Measurements from ENCODE around the gene FLT3LG.

Gene FLT3LG

DNA sequence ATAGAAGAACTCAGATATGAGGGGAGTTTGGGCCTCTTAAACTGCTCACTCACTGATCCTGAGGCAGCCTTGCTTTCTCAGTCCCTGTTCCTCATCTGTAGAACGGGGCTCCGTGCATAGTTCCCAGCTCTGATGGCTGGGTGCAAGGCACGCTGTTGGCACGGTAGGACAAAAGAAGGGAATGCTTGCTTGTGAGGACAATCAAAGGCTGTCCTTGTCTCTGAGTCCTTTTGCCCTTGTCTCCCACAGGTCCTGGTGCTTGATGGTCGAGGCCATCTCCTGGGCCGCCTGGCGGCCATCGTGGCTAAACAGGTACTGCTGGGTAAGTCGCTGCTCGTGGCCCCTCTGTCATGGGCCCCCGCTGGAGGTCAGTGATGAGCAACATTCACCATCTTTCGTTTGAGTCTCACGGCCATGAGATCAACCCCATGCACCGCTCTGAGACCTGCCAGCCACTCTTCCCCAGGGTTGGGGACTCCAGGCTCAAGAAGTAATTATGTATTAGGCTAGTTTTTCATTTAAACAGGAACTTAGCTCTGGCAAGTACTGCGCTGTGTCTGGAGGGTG lies 15.7 kb downstream of the FLT3LG start:
- peak; percentile 38 for DNase-seq

DNA sequence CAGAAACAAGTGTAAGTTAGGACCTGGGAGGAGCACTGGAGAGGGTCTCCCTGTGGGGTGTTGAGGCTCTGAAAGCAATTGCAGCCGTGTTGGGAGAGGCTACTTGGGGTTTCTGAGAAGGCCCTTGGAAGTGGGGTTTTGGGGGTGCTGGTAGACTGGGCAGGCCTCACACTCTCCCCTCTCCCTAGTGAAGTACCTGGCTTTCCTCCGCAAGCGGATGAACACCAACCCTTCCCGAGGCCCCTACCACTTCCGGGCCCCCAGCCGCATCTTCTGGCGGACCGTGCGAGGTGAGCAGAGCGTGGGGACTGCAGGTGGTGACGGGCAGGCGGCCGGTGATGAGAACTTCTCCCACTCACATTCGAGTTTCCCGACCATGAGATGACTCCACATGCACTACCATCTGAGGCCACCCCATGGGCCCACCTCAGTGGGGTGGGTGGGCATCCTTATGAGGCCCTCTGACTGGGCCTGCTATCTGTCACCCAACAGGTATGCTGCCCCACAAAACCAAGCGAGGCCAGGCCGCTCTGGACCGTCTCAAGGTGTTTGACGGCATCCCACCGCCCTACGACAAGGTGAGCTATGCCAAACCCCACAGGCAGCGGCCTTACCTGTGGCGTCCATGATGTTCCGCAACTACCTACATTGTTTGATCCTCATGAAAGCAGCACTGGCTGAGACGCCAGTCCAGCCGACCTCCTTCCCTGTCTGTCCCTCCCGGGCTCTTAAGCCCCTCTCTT lies 16.4 kb downstream of the FLT3LG start:
- DNase-seq: no peak

DNA sequence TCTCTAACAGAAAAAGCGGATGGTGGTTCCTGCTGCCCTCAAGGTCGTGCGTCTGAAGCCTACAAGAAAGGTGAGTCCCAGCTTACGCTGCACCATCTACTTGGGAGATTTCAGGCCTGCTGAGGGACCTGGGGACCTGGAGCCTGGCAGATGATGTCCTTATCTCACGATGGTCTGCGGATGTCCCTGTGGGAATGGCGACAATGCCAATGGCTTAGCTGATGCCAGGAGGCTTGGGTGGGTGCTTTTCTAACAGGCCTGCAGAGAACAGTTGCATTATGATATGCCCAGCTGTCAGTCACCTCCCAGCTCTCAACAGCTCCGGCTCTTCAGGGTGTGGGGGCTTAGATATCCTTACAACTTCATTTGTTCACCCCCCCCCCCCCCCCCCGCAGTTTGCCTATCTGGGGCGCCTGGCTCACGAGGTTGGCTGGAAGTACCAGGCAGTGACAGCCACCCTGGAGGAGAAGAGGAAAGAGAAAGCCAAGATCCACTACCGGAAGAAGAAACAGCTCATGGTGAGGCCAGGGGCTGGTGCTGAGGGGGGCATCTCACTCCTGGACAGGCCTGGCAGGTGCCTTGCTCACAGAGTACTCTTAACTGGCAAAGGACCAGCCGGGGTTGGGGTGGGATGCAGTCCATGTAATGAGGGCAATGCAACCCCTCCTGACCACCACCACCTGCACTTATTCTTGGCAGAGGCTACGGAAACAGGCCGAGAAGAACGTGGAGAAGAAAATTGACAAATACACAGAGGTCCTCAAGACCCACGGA lies 17.2 kb downstream of the FLT3LG start:
- no peak for DNase-seq

GRCh38 chr19:49491804-49492572 lies 18.0 kb downstream of the FLT3LG start:
- no peak for DNase-seq

- DNase-seq: no peak
These were observed 18.8 kb downstream of the FLT3LG start for GRCh38 chr19:49492573-49493405.

- DNase-seq: no peak
These were observed 22.6 kb downstream of the FLT3LG start for GRCh38 chr19:49496574-49497008.

DNA sequence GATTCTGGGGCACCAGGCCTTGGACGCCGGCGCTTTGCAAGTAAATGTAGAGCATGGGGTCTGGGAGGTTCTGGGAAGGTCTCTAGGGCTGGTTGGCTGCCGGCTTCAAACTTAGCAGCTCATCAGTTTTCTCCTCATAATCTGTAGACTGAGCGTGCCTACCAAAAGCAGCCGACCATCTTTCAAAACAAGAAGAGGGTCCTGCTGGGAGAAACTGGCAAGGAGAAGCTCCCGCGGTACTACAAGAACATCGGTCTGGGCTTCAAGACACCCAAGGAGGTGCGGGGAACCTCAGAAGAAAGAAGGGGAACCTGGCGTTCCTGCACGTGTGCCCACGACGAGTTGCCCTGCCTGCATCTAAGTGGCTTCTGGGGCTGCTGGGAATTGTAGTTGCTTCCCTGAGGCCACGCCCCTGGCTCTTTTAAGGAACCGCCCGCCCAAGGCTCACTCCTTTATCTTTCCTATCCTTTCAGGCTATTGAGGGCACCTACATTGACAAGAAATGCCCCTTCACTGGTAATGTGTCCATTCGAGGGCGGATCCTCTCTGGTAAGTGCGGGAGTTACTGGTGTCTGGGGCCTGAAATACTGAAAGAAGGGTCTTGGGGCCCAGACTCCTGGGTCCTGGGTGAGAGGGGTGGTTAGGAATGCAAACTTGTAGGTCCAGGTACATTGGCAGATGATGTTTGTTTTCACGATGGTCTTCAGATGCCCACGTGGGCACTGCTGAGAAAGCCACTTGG lies 23.2 kb downstream of the FLT3LG start:
- DNase-seq: peak; percentile 75

DNA sequence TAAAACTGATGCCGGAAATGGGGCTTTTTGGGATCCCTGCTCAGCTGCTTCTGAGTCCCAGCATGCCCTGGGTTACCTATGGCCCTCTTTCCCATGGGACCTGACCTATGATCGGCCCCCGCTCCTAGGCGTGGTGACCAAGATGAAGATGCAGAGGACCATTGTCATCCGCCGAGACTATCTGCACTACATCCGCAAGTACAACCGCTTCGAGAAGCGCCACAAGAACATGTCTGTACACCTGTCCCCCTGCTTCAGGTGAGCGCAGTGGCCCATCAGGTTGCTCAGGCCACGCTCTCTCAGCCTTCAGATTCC lies 23.7 kb downstream of the FLT3LG start:
- DNase-seq: no peak

DNA sequence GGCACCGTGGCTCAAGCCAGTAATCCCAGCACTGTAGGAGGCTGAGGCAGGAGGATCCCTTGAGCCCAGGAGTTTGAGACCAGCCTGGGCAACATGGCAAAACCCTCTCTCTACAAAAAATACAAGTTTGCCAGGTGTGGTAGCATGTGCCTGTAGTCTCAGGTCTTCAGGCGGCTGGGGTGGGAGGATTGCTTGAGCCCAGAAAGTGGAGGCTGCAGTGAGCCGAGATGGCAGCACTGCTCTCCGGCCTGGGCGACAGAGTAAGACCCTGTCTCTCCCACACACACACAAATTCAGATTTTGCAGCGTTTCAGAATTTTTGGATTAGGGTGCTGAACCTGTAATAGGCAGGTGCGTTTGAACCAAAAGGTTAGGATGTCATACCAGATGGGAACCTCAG lies 24.5 kb downstream of the FLT3LG start:
- DNase-seq: no peak

- DNase-seq: peak; percentile 29
These were observed 25.1 kb downstream of the FLT3LG start for GRCh38 chr19:49499030-49499670.

DNA sequence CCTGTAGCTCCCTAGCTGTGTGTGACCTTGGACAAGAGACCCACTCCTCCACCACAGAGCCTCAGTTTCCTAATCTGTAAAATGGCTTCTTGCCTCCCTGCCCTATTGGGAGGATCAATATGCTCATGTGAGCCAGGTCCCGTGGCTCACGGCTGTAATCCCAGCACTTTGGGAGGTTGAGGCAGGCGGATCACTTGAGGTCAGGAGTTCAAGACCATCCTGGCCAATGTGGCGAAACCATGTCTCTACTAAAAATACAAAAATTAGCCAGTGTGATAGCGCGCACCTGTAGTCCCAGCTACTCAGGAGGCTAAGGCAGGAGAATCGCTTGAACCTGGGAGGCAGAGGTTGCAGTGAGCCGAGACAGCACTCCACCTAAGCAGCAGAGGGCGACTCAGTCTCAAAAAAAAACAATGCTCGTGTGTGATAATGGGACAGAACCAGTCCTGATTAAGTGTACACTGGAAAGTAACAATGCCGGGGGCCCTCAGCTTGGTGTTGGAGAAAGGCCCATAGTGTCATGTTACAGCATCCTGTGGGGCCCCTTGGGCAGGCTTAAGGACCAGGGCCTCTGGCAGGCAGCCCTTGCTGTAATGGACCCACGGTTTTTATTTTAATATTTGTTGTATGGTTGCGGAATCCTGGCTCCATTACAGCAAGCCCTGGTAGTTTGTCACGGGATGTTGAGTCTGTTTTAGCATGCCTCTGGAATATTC lies 29.0 kb downstream of the FLT3LG start:
- peak; percentile 40 for DNase-seq

- no peak for DNase-seq
These were observed 29.6 kb downstream of the FLT3LG start for GRCh38 chr19:49503582-49503962.

- DNase-seq: peak; percentile 70
These were observed 32.6 kb downstream of the FLT3LG start for GRCh38 chr19:49506575-49507105.

DNA sequence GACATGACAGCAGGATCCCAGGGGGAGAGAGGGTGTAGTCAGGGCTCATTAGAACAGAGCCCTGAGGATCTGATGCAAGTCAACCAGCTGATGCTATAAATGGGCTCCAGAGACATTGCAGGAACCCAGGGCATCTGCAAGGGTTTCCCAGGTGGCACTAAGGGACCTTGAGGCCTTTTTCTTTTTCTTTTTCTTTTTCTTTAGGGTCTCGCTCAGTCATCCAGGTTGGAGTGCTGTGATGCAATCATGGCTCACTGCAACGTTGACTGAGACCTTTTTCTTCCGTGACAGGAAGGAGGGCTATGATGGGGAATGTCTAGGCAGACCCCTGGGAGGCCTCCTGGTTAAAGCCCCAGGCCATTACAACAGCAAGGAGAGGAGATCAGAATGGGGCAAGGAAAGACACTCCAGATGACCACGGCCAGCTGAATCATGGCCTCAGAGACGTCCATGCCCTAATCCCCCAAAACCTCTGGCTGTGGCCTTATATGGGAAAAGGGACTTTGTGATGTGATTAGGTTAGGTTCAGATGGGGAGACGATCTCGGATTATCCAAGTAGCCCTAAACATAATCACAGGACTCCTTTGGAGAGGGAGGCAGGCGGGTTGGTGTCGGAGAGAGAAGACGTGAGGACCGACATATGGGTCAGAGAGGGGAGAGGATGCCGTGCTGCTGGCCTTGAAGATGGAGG lies 33.9 kb downstream of the FLT3LG start:
- DNase-seq: no peak

- DNase-seq: peak; percentile 42
These were observed 39.1 kb downstream of the FLT3LG start for GRCh38 chr19:49512970-49513745.

GRCh38 chr19:49513746-49514118 lies 39.7 kb downstream of the FLT3LG start:
- DNase-seq: no peak

DNA sequence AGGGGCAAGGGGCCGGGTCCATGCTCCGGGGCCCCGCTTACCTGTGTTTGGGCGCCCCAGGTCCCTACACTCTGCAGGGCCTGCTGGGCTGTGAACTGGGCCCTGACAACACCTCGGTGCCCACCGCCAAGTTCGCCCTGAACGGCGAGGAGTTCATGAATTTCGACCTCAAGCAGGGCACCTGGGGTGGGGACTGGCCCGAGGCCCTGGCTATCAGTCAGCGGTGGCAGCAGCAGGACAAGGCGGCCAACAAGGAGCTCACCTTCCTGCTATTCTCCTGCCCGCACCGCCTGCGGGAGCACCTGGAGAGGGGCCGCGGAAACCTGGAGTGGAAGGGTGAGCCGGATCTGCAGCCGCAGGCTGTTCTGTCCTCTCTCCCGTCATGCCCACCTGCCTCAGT lies 40.1 kb downstream of the FLT3LG start:
- no peak for DNase-seq

DNA sequence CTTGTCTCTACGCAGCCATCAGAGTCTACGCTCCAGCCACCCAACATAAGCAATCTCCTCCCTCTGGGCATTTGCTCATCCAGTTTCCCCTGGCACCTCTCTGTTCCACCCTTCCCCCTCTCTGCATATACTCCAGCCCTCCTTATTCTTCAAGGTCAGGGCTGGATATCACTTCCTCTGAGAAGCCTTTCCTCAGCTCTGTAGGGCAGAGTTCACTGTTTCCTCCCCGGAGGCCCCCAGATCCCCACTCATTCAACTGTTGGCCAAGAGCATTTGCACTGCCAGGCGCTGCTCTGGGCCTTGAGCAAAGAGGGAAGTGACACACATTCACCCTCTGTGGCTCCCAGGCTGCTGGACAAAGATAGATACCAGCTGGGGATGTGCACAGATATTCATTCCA lies 41.8 kb downstream of the FLT3LG start:
- DNase-seq: no peak

GRCh38 chr19:49518033-49518432 lies 44.0 kb downstream of the FLT3LG start:
- DNase-seq: no peak
